Measurements from ENCODE around the gene TMEM131L.

Gene TMEM131L

GRCh38 chr4:153570228-153570973 lies 104.2 kb downstream of the TMEM131L start:
- in situ Hi-C loops (cut with MboI; ENCODE audit: low sequenced_read_pairs): no loop called here

GRCh38 chr4:153571006-153571545 lies 104.9 kb downstream of the TMEM131L start:
- in situ Hi-C loops (cut with MboI; ENCODE audit: low sequenced_read_pairs): no loop called here

- in situ Hi-C loops (cut with MboI; ENCODE audit: low sequenced_read_pairs): no loop called here
Observed at GRCh38 chr4:153572609-153573008, 106.4 kb downstream of the TMEM131L start.

GRCh38 chr4:153573221-153573620 lies 107.1 kb downstream of the TMEM131L start:
- in situ Hi-C loops (cut with MboI; ENCODE audit: low sequenced_read_pairs): no loop called here

DNA sequence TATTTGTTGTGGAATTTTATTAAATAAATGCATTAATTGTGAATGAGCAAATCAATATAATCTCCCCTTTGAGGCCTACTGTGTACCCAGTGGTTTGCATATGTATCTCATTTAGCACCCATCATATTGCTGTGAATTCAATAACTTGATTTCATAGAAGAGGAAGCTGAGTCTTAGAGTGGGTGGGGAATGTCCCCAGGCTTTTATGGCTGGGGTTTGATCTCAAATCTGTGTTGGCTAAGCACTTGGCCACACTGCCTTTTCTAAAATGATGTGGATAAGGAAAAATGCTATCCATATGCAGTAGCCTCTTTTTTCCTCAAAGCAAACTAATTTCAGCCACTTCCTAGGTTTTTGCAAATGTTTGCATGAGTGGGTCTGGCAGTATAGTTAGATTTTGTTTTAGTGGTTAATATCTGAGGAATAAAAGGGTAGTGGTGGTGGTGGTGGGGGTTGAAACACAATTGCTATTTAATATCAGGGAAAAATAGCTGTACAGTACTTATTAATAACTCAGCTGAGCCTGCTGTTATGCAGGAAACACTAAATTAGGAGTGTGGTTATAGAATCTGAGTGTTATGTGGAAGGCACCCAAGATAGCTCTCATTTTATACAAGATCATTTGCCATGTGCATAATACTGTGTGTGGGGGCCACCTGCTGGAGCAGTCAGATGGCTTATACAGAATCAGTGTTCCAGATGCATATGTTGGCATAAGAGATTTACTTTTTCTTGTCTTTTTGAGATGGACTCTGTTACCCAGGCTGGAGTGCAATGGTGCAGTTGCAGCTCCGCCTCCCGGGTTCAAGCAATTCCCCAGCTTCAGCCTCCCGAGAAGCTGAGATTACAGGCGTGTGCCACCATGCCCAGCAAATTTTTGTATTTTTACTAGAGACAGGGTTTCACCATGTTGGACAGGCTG lies 108.0 kb downstream of the TMEM131L start:
- in situ Hi-C loops (cut with MboI; ENCODE audit: low sequenced_read_pairs): no loop called here

DNA sequence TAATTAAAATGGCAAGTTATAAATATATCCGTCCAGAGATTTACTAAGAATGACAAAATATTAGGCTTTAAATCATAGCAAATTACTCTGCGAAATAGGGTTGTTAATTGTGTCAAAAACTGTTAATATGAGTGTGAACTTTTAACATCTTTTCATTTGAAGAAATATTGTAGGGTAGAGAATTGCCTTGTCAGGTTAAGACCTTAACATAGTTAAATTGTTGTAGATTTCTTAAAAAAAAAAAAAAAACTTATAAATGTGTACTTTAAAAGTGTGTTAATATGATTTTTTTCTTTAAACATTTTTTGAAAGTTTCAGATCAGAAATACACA lies 110.2 kb downstream of the TMEM131L start:
- in situ Hi-C loops (cut with MboI; ENCODE audit: low sequenced_read_pairs): no loop called here

- in situ Hi-C loops (cut with MboI; ENCODE audit: low sequenced_read_pairs): no loop called here
Observed at GRCh38 chr4:153577053-153577452, 110.9 kb downstream of the TMEM131L start.

DNA sequence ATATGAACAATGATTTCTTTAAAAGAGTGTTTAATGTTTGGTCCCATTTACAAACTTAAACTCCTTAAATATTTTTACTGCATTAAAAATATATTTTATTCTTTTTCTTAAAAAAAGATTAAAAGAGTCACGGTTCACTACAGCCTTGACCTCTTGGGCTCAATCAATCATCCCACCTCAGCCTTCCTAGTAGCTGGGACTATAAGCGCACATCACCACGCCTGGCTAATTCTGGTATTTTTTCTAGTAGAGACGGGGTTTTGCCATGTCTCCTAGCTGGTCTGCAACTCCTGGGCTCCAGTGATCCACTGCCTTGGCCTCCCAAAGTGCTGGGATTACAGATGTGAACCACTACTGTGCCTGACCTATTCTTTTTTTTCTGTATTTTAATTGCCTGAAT lies 113.2 kb downstream of the TMEM131L start:
- in situ Hi-C loops (cut with MboI; ENCODE audit: low sequenced_read_pairs): no loop called here

DNA sequence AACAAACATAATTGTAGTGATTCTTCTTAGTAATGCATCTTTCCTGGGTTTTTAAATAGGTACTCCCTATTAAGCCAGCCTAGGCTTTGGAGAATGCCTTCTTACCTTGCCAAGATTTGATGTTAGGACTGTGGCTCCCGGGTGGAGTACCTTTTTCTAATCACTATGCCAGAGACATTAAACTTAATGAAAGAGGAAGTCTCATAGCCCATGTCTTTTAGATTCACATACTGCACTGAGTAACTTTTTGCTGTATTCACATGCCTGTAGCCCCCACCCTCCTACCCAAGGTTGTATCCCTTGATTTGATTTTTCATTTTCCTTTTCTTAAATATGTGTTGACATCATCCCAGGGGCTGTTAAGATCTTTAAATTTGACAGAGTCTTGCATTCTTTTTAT lies 113.7 kb downstream of the TMEM131L start:
- in situ Hi-C loops (cut with MboI; ENCODE audit: low sequenced_read_pairs): no loop called here

DNA sequence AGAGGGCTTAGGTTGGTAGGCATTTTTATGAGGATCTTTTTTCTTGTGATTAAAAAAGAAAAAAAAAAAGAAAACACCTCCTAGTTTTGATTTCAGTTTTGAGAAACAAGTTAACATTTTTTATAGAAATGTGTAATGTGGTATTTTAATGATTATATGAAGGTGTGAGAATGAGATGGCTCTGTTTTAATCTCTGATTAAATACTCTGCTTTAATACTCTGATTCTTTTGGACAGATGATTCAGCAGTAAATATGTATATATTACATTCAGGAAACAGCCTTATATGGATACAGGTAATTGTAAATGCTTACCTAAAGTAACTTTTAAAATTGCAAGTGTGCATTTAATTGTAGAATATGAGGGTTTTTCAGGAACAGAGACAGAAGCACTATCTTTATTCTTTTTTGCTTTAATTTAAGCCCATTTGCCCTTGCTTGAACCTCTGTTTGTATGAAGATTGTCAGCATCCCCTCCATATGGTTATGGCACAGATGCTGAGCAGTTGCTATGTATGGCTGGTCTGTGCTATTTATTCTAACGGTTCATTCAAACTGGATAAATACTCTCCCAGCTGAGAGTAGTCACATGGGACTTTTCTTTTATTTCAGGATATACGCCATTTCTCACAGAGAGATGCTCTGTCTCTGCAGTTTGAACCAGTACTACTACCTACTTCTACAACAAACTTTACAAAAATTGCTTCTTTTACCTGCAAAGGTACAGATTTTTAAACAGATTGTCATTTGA lies 117.0 kb downstream of the TMEM131L start:
- in situ Hi-C loops (cut with MboI; ENCODE audit: low sequenced_read_pairs): no loop called here

GRCh38 chr4:153585026-153585425 lies 118.9 kb downstream of the TMEM131L start:
- in situ Hi-C loops (cut with MboI; ENCODE audit: low sequenced_read_pairs): no loop called here

- in situ Hi-C loops (cut with MboI; ENCODE audit: low sequenced_read_pairs): no loop called here
Observed at GRCh38 chr4:153589703-153590595, 123.8 kb downstream of the TMEM131L start.

GRCh38 chr4:153591441-153591840 lies 125.3 kb downstream of the TMEM131L start:
- in situ Hi-C loops (cut with MboI; ENCODE audit: low sequenced_read_pairs): no loop called here

DNA sequence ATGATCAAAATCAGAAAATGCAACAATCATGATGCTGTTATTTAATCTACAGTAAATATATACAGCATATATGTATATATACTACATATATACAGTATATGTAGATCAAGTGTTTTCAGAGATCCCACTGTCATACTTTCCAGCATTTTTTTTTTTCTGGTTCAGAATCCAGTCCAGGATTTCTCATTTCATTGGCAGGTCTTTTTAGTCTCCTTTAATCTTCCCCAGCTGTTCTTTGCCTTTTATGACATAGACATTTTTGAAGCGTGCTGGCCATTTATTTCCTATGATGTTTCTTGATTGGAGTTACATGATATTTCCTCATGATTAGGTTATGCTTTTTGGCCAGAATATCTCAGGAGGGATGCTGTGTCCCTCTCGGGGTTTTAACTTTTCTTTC lies 125.9 kb downstream of the TMEM131L start:
- in situ Hi-C loops (cut with MboI; ENCODE audit: low sequenced_read_pairs): no loop called here

DNA sequence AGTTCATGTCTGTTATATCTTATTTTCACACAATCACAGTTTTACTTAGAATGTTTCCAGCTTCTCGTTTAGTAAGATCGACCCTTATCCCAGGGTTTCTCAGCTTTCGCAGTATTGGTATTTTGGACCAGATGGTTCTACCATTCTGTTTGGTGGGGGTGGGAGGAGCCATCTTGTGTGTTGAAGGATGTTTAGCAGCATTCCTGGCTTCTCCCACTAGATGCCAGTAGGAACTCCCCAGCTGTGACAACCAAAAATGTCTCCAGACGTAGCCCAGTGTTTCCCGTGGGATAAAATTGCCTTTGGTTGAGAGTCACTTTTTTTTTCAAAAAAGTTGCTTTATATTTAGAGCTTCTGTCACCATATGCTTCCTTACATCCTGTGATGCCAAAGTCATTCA lies 127.0 kb downstream of the TMEM131L start:
- in situ Hi-C loops (cut with MboI; ENCODE audit: low sequenced_read_pairs): no loop called here

GRCh38 chr4:153594210-153594609 lies 128.1 kb downstream of the TMEM131L start:
- in situ Hi-C loops (cut with MboI; ENCODE audit: low sequenced_read_pairs): no loop called here

DNA sequence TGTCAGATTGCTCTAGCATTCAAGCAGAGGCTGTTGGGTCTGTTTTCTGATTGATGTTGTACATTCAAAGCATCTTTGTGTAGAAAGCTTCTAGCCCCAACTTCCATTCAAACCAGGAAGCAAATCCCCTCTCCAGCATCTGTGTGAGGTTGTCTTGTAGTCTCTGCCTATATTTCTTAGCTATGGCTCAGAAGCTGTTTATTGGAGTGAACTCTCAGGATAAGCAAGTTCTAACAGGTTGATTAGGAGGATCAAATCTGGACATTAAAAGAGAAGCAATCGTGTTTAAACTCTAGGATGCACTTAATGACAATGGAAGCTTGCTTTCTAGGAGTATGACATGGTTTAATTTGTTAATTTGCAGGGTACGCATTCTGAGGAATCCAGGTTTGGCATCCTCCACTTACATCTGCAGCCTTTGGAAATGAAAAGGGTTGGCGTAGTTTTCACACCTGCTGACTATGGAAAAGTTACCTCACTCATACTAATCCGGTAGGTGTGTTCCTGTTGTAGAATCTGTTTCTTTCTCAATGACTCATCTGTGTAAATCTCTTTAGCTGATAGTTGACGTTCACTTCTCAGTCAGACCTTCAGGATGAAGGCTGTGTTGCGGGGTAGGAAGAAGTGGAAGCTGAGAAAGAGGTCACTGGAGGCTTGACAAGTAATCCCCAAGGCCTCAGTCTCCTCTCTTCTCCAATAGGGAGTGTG lies 129.9 kb downstream of the TMEM131L start:
- in situ Hi-C loops (cut with MboI; ENCODE audit: low sequenced_read_pairs): no loop called here

DNA sequence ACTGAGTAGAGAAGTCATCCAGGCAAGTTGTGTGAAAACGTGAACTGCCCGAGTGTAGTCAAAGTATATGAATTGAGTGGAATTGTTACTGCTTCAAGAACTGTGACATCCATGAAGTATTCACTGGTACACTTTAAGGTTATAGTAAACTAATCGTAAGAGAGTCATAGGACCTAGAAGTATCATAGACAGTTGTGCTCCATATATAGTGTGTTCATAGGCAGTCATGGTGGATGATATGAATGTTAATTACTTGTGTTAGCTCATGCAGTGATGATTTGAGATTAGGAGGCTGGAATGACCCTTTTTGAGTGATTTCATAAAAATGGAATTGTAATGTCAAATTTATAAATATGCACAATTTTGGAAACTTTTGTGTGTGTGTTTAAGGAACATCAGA lies 136.6 kb downstream of the TMEM131L start:
- in situ Hi-C loops (cut with MboI; ENCODE audit: low sequenced_read_pairs): no loop called here

GRCh38 chr4:153603258-153603657 lies 137.1 kb downstream of the TMEM131L start:
- in situ Hi-C loops (cut with MboI; ENCODE audit: low sequenced_read_pairs): no loop called here

DNA sequence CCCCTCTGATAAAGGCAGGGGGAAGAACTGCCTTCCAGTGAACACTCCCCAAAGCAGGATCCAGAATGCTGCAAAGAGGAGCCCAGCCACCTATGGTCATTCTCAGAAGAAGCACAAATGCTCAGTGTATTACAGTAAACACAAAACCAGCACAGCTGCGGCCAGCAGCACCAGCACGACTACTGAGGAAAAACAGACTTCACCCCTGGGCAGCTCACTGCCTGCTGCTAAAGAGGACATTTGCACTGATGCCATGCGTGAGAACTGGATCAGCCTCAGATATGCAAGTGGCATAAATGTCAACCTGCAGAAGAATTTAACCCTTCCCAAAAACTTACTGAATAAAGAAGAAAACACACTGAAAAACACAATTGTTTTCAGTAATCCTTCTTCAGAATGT lies 137.7 kb downstream of the TMEM131L start:
- in situ Hi-C loops (cut with MboI; ENCODE audit: low sequenced_read_pairs): no loop called here
